Tibial artery (tissue), 4 donors: Measurements from ENCODE around the gene SLC38A6.

Experiments used
- DNase-seq, 2 donors: peaks; one replicate each; pipeline ENCODE4 v3.0.0-alpha.2; 2019
- H3K27ac ChIP-seq, 2 donors: fragments of 200-600 bp; sonication (generic) in 1 of 2; 1 replicate in 1 of 2; 2 replicates in 1 of 2; pipeline ENCODE4 v1.5.1; 2018 to 2019; ENCODE audit warnings: mild to moderate bottlenecking in 1 of 2
- H3K27me3 ChIP-seq, 2 donors: fragments of 200-600 bp; sonication (generic) in 1 of 2; one replicate each; pipeline versions ENCODE4 v1.5.1 to v1.6.0; 2016 to 2019
- H3K36me3 ChIP-seq, 3 donors: fragments of 200-600 bp; sonication (generic) in 2 of 3; one replicate each; pipeline ENCODE4 v1.5.1; 2016 to 2019; ENCODE audit warnings: mild to moderate bottlenecking in 2 of 3
- H3K4me1 ChIP-seq, 4 donors: fragments of 200-600 bp; sonication (generic) in 2 of 4; 1 replicate in 3 of 4; 2 replicates in 1 of 4; pipeline ENCODE4 v1.5.1; 2016 to 2019
- H3K4me3 ChIP-seq, 2 donors: fragments of 200-600 bp; sonication (generic) in 1 of 2; 1 replicate in 1 of 2; 2 replicates in 1 of 2; pipeline ENCODE4 v1.5.1; 2018 to 2019; ENCODE audit warnings: mild to moderate bottlenecking in 2 of 2
- H3K9me3 ChIP-seq, 3 donors: fragments of 200-600 bp; sonication (generic) in 1 of 3; one replicate each; pipeline ENCODE4 v1.5.1; 2016 to 2019
- CTCF ChIP-seq, 2 experiments: fragments of 200-600 bp in 1 of 2; fragments of 450-650 bp in 1 of 2; IDR thresholded peaks; one replicate each; pipeline ENCODE4 v1.5.1; 2017 to 2019; ENCODE audit warnings: antibody characterized with exemption in 2 of 2, mild to moderate bottlenecking in 1 of 2, moderate library complexity in 1 of 2
- intact Hi-C: fragments of 100-400 bp; cut with DNase I; formaldehyde crosslinking; loops from one replicate; pipeline ENCODE4 v1.15.0; 2023; ENCODE audit warnings: low total_unique reads

SLC38A6 gene

DNA sequence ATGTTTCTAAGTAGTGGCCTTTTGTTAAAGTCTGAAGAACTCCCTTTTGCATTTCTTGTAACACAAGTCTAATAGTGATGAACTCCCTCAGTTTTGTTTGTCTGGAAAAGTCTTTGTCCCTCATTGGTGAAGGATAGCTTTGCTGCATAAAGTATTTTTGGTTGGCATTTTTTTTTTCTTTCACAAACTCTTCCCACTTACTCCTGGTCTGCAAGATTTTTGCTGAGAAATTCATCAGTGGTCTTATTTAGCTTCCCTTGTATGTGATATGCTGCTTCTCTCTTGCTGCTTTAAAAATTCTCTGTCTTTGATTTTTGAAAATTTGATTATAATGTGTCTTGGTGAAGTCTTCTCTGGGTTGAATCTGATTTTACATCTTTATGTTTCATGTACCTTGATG, 22.9 kb upstream of the SLC38A6 start:
- Histone ChIP-seq H3K4me1 (no peaks in the 10 kb centered on the region), H3K27ac (no peak overlapping the region), H3K9me3 (peaks cover 0 to 28% (median 23%) of the 10 kb centered on the region in 3 donors), H3K4me3 (no peak overlapping the region), H3K36me3 (peaks cover 0 to 13% (median 10%) of the 10 kb centered on the region in 3 donors), H3K27me3 (no peaks in the 10 kb centered on the region)
- no peak for TF ChIP-seq CTCF (IDR thresholded peaks at IDR 0.05)
- no peak for DNase-seq
- intact Hi-C loops, result no loop called here

- Histone ChIP-seq H3K36me3 (no peaks in the 10 kb centered on the region), H3K27me3 (no peaks in the 10 kb centered on the region), H3K9me3 (peaks cover 0 to 5% (median 4%) of the 10 kb centered on the region in 3 donors), H3K4me1 (peaks cover 0 to 13% (median 2%) of the 10 kb centered on the region in 4 donors), H3K4me3 (no peak overlapping the region), H3K27ac (no peak overlapping the region)
- no peak for TF ChIP-seq CTCF (IDR thresholded peaks at IDR 0.05)
- no peak for DNase-seq
- intact Hi-C loops, result no loop called here
Measured at GRCh38 chr14:60963761-60964160, 17.3 kb upstream of the SLC38A6 start.

DNA sequence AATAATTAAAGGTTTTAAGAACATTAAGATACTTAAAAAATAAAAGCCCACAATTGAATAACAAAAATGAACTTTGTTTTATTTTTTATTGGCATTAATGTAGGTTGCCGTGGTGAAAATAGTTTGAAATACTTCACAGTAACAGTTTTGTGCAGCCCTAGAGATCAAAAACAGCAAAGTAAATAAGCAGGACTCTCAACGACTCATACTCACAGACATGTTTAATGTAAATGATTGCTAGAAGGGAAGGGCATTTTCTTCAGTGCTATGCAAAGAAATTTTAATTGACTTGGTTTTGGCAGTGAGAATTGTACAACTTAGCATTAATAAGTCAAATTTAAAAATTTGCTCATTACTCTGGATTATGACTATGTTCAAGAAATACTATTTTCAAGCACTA, 16.1 kb upstream of the SLC38A6 start:
- Histone ChIP-seq H3K4me1 (peaks cover 0 to 13% (median 2%) of the 10 kb centered on the region in 4 donors), H3K4me3 (no peak overlapping the region), H3K27ac (no peak overlapping the region), H3K27me3 (no peaks in the 10 kb centered on the region), H3K36me3 (no peaks in the 10 kb centered on the region), H3K9me3 (no peaks in the 10 kb centered on the region)
- intact Hi-C loops, result no loop called here
- DNase-seq, result no peak
- no peak for TF ChIP-seq CTCF (IDR thresholded peaks at IDR 0.05)

GRCh38 chr14:60965402-60965801, 15.6 kb upstream of the SLC38A6 start:
- Histone ChIP-seq H3K4me1 (peaks cover 0 to 13% (median 2%) of the 10 kb centered on the region in 4 donors), H3K36me3 (no peaks in the 10 kb centered on the region), H3K27ac (no peak overlapping the region), H3K4me3 (no peak overlapping the region), H3K9me3 (no peaks in the 10 kb centered on the region), H3K27me3 (no peaks in the 10 kb centered on the region)
- DNase-seq, result no peak
- intact Hi-C loops, result no loop called here
- TF ChIP-seq CTCF (IDR thresholded peaks at IDR 0.05), result no peak

- H3K27ac ChIP-seq, result peak overlapping the region in 1 of 2 donors; percentile 2
- DNase-seq, result no peak
- intact Hi-C loops, result no loop called here
Measured at GRCh38 chr14:60968099-60968498, 12.9 kb upstream of the SLC38A6 start.

More at GRCh38 chr14:60968099-60968498, 12.9 kb upstream of the SLC38A6 start:
- no peaks in the 10 kb centered on the region for H3K9me3 ChIP-seq
- no peak overlapping the region for H3K4me3 ChIP-seq
- H3K27me3 ChIP-seq, result no peaks in the 10 kb centered on the region
- TF ChIP-seq CTCF (IDR thresholded peaks at IDR 0.05), result no peak
- H3K4me1 ChIP-seq, result peaks cover 0 to 13% (median 2%) of the 10 kb centered on the region in 4 donors
- H3K36me3 ChIP-seq, result peaks cover 0 to 10% (median under 1%) of the 10 kb centered on the region in 3 donors
